ENCODE data around the gene THEMIS2. TPM values are rescaled to one million over a fixed set of nuclear protein-coding genes. Genes with fewer than 3 reads are reported as not detected.

The THEMIS2 gene
- total and polyA plus RNA-seq, 2 of the 13 experiments (the other 11 are each of a cell fraction or from before 2014, with no cell fraction given): 0.38 to 1.5 TPM

- TF ChIP-seq ZBED4 (CRISPR knock-in tag; IDR thresholded peaks at IDR 0.05; ENCODE audit: borderline replicate concordance) (no peak), YEATS2 (CRISPR knock-in tag; IDR thresholded peaks at IDR 0.05; ENCODE audit: borderline replicate concordance) (no peak), PTBP1 (IDR thresholded peaks at IDR 0.05; ENCODE audit: low read depth, low read length, poor library complexity, severe bottlenecking) (no peak), HOXA3 (CRISPR knock-in tag; IDR thresholded peaks at IDR 0.05) (no peak), ETV6 (CRISPR knock-in tag; conservative IDR thresholded peaks at IDR 0.05) (no peak), ZNF670 (CRISPR knock-in tag; IDR thresholded peaks at IDR 0.05; ENCODE audit: borderline replicate concordance) (no peak), KDM1A (CRISPR knock-in tag; IDR thresholded peaks at IDR 0.05) (no peak), ZNF563 (CRISPR knock-in tag; IDR thresholded peaks at IDR 0.05) (no peak), ZFP41 (CRISPR knock-in tag; IDR thresholded peaks at IDR 0.05; ENCODE audit: borderline replicate concordance) (no peak), NR3C1 (CRISPR knock-in tag; IDR thresholded peaks at IDR 0.05) (no peak), ESRRA (CRISPR knock-in tag; IDR thresholded peaks at IDR 0.05; ENCODE audit: low read depth) (no peak), ZNF34 (CRISPR knock-in tag; IDR thresholded peaks at IDR 0.05; ENCODE audit: borderline replicate concordance) (no peak), ZNF747 (CRISPR knock-in tag; IDR thresholded peaks at IDR 0.05; ENCODE audit: borderline replicate concordance) (no peak), ZNF138 (CRISPR knock-in tag; IDR thresholded peaks at IDR 0.05; ENCODE audit: low read depth) (no peak)
Measured at GRCh38 chr1:27885114-27885528, 12.8 kb downstream of the THEMIS2 start (continued).

Data from HepG2 (cell line).